CD4-positive, CD25-positive, alpha-beta regulatory T cell (primary cell): Measurements from ENCODE around the gene PGGHG. TPM values are rescaled to one million over a fixed set of nuclear protein-coding genes. Genes with fewer than 3 reads are reported as not detected.

ENCODE experiments used
- ATAC-seq, 2 donors: fragments of 150-1000 bp; cut with Tn5 transposase; one replicate each; pipeline ENCODE4 v1.10.0; 2021; ENCODE audit warnings: low read depth in 2 of 2, moderate number of reproducible peaks in 2 of 2, moderate library complexity in 1 of 2
- DNase-seq, 3 donors: peaks; one replicate each; pipeline versions ENCODE4 v3.0.0 to v3.0.0-alpha.2; 2012 to 2022; ENCODE audit warnings: mixed read lengths in 1 of 3
- H3K27ac ChIP-seq: one replicate; pipeline ENCODE4 v1.7.0; 2013; ENCODE audit warnings: mild to moderate bottlenecking, low read length; ENCODE audit not compliant: insufficient read depth, poor library complexity, severe bottlenecking
- H3K27me3 ChIP-seq: one replicate; pipeline ENCODE4 v1.7.0; 2013; ENCODE audit warnings: low read length; ENCODE audit not compliant: control insufficient read depth, insufficient read depth
- H3K36me3 ChIP-seq: one replicate; pipeline ENCODE4 v1.7.0; 2013; ENCODE audit warnings: mild to moderate bottlenecking, low read length, moderate library complexity; ENCODE audit not compliant: control insufficient read depth, insufficient read depth
- H3K4me1 ChIP-seq: 2 replicates; pipeline ENCODE4 v1.7.0; 2013; ENCODE audit warnings: mild to moderate bottlenecking, low read length; ENCODE audit not compliant: insufficient read depth, control insufficient read depth, poor library complexity, severe bottlenecking
- H3K4me3 ChIP-seq: one replicate; pipeline ENCODE4 v1.7.0; 2013; ENCODE audit warnings: low read depth, mild to moderate bottlenecking, low read length, moderate library complexity
- H3K9me3 ChIP-seq, 2 experiments: 1 replicate in 1 of 2; 2 replicates in 1 of 2; pipeline ENCODE4 v1.7.0; 2013; ENCODE audit warnings: low read length in 2 of 2, mild to moderate bottlenecking in 1 of 2, moderate library complexity in 1 of 2; ENCODE audit not compliant: control insufficient read depth in 2 of 2
- H3K27ac Mint-ChIP-seq, 3 donors: one replicate each; pipeline ENCODE4 v1.8.0; 2020 to 2022; ENCODE audit warnings: mild to moderate bottlenecking in 3 of 3, mixed read lengths in 3 of 3, moderate library complexity in 2 of 3
- H3K27me3 Mint-ChIP-seq: one replicate; pipeline ENCODE4 v1.8.0; 2022; ENCODE audit warnings: mild to moderate bottlenecking, mixed read lengths
- H3K36me3 Mint-ChIP-seq: one replicate; pipeline ENCODE4 v1.8.0; 2020; ENCODE audit warnings: mixed read lengths
- H3K4me1 Mint-ChIP-seq, 4 donors: one replicate each; pipeline ENCODE4 v1.8.0; 2020 to 2022; ENCODE audit warnings: mixed read lengths in 4 of 4, mild to moderate bottlenecking in 1 of 4
- H3K4me3 Mint-ChIP-seq, 4 donors: one replicate each; pipeline ENCODE4 v1.8.0; 2020 to 2022; ENCODE audit warnings: mild to moderate bottlenecking in 4 of 4, mixed read lengths in 4 of 4, moderate library complexity in 3 of 4
- H3K9me3 Mint-ChIP-seq, 7 donors: one replicate each; pipeline ENCODE4 v1.8.0; 2020 to 2022; ENCODE audit warnings: mixed read lengths in 7 of 7, mild to moderate bottlenecking in 3 of 7, moderate library complexity in 2 of 7
- polyA plus RNA-seq, 4 donors: library from polyadenylated mRNA; unstranded; fragments of 300-500 nt; fragmentation: Illumina TruSeq; gene quantifications; one replicate each; pipeline ENCODE4 v1.2.3, GENCODE V29; 2021
- total RNA-seq: library from RNA; stranded (reverse); gene quantifications from one replicate; pipeline ENCODE4 v1.2.3, GENCODE V29; 2022

PGGHG gene
- total and polyA plus RNA-seq, 5 donors from 2014 or later = 1.5 to 188 (median 2.9) TPM

DNA sequence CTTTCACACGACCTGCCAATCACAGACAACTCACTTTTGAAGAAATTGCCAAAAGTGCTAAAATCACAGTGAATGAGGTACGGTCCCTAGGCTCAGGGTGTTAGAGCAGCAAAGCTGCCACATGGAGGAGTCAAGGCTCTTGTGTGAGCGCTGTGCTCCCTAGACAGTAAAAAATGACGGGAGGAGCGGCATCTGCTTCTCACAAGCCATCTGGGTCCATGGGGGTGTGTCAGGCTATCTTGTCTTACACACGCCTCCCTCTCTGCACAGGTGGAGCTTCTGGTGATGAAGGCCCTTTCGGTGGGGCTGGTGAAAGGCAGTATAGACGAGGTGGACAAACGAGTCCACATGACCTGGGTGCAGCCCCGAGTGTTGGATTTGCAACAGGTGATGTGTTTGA is 37.4 kb upstream of the PGGHG start:
- no peak for ATAC-seq
- Mint-ChIP-seq H3K4me3 (no peak overlapping the region), H3K36me3 (peaks cover 40% of the 10 kb centered on the region), H3K27me3 (no peaks in the 10 kb centered on the region), H3K9me3 (peaks cover 0 to 1% (median 0%) of the 10 kb centered on the region in 7 donors), H3K4me1 (peaks cover 0 to 10% (median 4%) of the 10 kb centered on the region in 4 donors), H3K27ac (no peak overlapping the region)
- no peak overlapping the region for H3K27ac ChIP-seq
- peaks cover 3% of the 10 kb centered on the region for H3K4me1 ChIP-seq
- H3K36me3 ChIP-seq = peaks cover 65% of the 10 kb centered on the region
- DNase-seq = no peak
- H3K4me3 ChIP-seq = no peak overlapping the region
- H3K27me3 ChIP-seq = no peaks in the 10 kb centered on the region
- H3K9me3 ChIP-seq = no peaks in the 10 kb centered on the region

DNA sequence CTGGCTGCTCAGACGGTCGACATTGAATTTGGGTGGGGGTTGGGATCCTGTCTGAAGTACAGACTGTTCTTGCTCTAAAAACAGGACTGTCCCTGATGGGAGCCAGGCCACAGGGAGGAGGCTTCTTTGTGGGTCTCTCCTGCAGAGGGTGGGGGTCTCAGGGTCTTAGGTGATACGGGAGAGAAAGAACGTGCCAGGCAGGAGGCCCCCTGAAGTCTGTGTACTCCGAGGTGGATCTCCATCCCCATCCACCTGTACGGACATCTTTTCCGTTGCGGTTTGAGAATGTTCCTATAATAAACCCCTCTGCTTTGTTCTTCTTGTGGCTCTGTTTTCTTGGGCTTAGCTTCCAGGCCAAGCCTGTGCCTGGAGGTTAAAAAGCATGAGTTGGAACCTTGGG is 36.3 kb upstream of the PGGHG start:
- Mint-ChIP-seq H3K9me3 (no peaks in the 10 kb centered on the region), H3K27me3 (no peaks in the 10 kb centered on the region), H3K36me3 (peaks cover 36% of the 10 kb centered on the region), H3K4me1 (peaks cover 0 to 10% (median 3%) of the 10 kb centered on the region in 4 donors), H3K27ac (no peak overlapping the region), H3K4me3 (no peak overlapping the region)
- Histone ChIP-seq H3K9me3 (no peaks in the 10 kb centered on the region), H3K4me1 (peaks cover 3% of the 10 kb centered on the region), H3K4me3 (no peak overlapping the region), H3K27me3 (no peaks in the 10 kb centered on the region), H3K36me3 (peaks cover 54% of the 10 kb centered on the region), H3K27ac (no peak overlapping the region)
- no peak for ATAC-seq
- DNase-seq = no peak

DNA sequence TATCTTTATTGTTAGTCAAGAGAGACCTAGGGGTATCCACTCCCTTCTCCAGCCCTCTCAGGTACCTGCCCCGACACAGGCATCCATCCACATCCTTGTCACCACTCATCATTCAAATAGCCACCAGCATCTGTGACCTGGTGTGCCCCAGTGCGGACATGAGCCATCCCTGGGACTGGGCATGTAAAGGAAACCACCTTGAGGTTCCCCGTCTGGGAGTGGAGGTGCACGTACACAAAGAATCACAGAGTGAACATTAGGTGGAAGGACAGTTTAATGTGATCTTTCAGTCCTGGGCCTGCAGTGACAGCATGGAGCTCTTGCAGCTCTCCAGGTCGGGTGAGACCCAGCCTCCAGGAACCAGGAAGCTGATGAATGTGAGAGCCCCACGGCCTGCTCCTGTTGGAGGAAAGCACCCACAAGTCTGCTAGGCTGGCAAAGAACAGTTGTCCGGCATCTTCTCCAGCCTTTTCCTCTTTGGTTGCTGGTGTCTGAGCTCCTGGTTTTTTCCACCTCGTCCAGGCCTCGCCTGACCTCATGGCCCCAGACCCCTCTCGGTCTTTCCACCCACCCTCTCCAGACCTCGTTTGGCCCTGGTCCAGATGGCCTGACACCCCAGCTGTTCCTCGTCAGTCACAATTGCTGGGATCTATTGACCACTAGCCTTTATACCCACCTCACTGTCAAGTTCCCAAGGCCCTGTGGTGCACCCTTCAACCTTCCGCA is 35.6 kb upstream of the PGGHG start:
- no peak for DNase-seq
- Mint-ChIP-seq H3K9me3 (no peaks in the 10 kb centered on the region), H3K36me3 (peaks cover 30% of the 10 kb centered on the region), H3K27ac (no peak overlapping the region), H3K4me3 (no peak overlapping the region), H3K4me1 (peaks cover 0 to 10% (median 3%) of the 10 kb centered on the region in 4 donors), H3K27me3 (no peaks in the 10 kb centered on the region)
- no peak for ATAC-seq
- H3K9me3 ChIP-seq = no peaks in the 10 kb centered on the region
- H3K27me3 ChIP-seq = no peaks in the 10 kb centered on the region
- peaks cover 48% of the 10 kb centered on the region for H3K36me3 ChIP-seq
- H3K27ac ChIP-seq = no peak overlapping the region
- H3K4me1 ChIP-seq = peaks cover 3% of the 10 kb centered on the region
- H3K4me3 ChIP-seq = no peak overlapping the region

DNA sequence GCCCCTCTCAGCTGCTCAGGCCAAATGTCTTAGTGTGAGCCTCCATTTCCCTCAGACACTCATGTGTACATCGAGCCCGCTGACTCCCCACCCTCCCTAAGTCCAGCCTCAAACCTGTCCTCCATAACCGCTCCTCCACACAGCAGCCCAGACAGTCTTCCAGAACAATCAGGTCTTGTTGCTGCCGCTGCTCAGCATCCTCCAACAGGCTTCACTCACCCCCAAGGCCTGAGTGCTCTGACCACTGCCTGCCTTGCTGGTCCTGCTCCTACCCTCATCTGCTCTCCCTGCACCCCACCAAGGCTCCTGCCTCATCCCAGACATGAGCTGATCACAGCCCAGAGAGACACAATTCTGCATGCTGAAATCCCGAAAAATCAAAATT is 35.0 kb upstream of the PGGHG start:
- H3K9me3 ChIP-seq = no peaks in the 10 kb centered on the region
- no peaks in the 10 kb centered on the region for H3K27me3 Mint-ChIP-seq
- peaks cover 26% of the 10 kb centered on the region for H3K36me3 Mint-ChIP-seq
- ATAC-seq (no peak), DNase-seq (no peak)
- H3K4me1 ChIP-seq = peaks cover 3% of the 10 kb centered on the region
- H3K27ac ChIP-seq = no peak overlapping the region
- H3K4me3 Mint-ChIP-seq = no peak overlapping the region
- H3K27ac Mint-ChIP-seq = peak overlapping the region in 1 of 3 donors; percentile 51
- H3K4me1 Mint-ChIP-seq = peaks cover 0 to 10% (median 3%) of the 10 kb centered on the region in 4 donors
- H3K36me3 ChIP-seq = peaks cover 42% of the 10 kb centered on the region
- no peak overlapping the region for H3K4me3 ChIP-seq
- H3K27me3 ChIP-seq = no peaks in the 10 kb centered on the region
- H3K9me3 Mint-ChIP-seq = no peaks in the 10 kb centered on the region

DNA sequence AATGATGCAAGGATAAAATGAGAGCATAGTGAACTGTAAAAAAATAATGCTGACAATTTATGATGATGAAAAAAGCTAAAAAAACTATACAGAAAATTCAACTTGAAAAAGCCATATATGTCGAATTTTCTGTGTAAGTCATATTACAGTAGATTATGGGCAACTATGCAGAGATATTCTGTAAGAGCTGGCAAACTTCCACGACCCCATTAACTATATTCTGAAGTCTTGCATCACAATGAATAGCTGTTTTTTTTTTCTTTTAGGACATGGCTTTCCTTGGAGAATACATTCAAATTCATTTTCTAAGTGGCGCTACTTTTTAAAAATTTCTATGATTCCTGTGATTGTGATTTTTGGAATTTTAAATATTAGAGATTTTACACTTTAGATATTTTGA is 33.8 kb upstream of the PGGHG start:
- ATAC-seq = no peak
- peaks cover 0 to 9% (median 3%) of the 10 kb centered on the region in 4 donors for H3K4me1 Mint-ChIP-seq
- H3K27ac ChIP-seq = no peak overlapping the region
- H3K36me3 Mint-ChIP-seq = peaks cover 22% of the 10 kb centered on the region
- no peak overlapping the region for H3K4me3 ChIP-seq
- peaks cover 5% of the 10 kb centered on the region for H3K27me3 Mint-ChIP-seq
- H3K4me1 ChIP-seq = peaks cover 3% of the 10 kb centered on the region
- DNase-seq = no peak
- peaks cover 30% of the 10 kb centered on the region for H3K36me3 ChIP-seq
- no peaks in the 10 kb centered on the region for H3K9me3 Mint-ChIP-seq
- H3K27me3 ChIP-seq = no peaks in the 10 kb centered on the region
- no peak overlapping the region for H3K27ac Mint-ChIP-seq
- no peaks in the 10 kb centered on the region for H3K9me3 ChIP-seq
- H3K4me3 Mint-ChIP-seq = no peak overlapping the region

DNA sequence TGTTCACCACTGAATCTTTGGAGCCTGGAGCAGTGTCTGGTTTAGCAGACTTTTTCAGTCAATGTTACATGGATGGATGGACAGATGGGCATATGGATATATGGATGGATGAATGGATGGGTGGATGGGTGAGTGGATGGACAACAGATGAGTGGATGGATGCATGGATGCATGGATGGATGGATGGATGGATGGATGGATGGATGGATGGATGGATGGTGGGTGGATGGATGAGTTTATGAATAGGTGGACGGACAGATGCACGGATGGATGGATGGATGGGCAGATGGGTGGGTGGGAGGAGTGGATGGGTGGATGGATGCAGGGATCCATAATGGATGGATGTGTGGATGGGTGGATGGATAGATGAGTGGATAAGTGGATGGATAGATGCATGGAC is 33.1 kb upstream of the PGGHG start:
- H3K27ac Mint-ChIP-seq = peak overlapping the region in 1 of 3 donors; percentile 11
- no peaks in the 10 kb centered on the region for H3K9me3 ChIP-seq
- peaks cover 17% of the 10 kb centered on the region for H3K36me3 Mint-ChIP-seq
- DNase-seq (no peak), ATAC-seq (no peak)
- no peak overlapping the region for H3K4me3 ChIP-seq
- H3K4me1 ChIP-seq = peaks cover 2% of the 10 kb centered on the region
- H3K4me3 Mint-ChIP-seq = no peak overlapping the region
- peaks cover 8% of the 10 kb centered on the region for H3K27me3 Mint-ChIP-seq
- H3K27ac ChIP-seq = no peak overlapping the region
- peaks cover 24% of the 10 kb centered on the region for H3K36me3 ChIP-seq
- peaks cover 0 to 6% (median 2%) of the 10 kb centered on the region in 4 donors for H3K4me1 Mint-ChIP-seq
- no peaks in the 10 kb centered on the region for H3K27me3 ChIP-seq
- H3K9me3 Mint-ChIP-seq = no peaks in the 10 kb centered on the region

DNA sequence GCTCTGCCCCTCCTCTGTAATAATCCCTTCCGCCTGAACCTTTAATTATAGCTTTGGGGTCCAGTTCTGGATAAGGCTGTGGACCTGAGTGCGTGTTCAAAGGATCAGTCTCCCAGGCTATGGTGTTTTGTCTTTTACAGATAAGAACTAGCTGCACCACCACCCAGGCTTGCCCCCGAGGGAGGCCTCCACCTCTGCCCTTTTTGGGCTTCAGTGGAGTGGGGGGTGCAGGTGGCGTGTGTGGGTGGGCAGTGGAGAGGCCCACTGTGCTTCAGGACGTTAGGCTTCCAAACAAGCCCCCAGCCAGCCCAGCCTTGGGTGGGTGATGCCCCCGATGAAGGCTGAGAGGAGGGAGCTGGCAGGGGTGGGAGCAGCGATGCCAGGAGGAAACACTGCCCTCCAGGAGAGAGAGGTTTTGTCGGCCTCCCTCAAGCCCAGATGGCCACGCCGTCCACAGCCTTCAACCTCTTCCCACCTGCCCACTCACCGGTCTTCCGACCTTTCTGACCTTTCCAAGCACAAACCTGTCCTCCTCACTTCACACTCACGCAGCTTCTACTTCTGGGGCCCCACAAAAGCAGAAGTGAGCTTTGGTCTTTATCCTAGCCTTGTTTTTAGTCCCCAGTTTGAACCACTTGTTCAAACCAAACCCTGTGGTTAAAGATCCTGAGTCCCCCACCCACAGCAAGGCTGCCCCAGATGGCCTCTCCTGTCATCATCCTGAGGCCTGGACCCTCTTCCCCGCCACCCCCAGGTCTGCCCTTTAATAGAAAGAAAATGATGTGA is 31.8 kb upstream of the PGGHG start:
- H3K4me3 ChIP-seq = no peak overlapping the region
- H3K9me3 ChIP-seq = no peaks in the 10 kb centered on the region
- H3K27me3 ChIP-seq = no peaks in the 10 kb centered on the region
- no peak for DNase-seq
- H3K4me1 ChIP-seq = no peaks in the 10 kb centered on the region
- Mint-ChIP-seq H3K4me1 (peaks cover 0 to 3% (median 0%) of the 10 kb centered on the region in 4 donors), H3K36me3 (peaks cover 9% of the 10 kb centered on the region), H3K4me3 (no peak overlapping the region), H3K27me3 (peaks cover 8% of the 10 kb centered on the region), H3K9me3 (no peaks in the 10 kb centered on the region), H3K27ac (no peak overlapping the region)
- ATAC-seq = no peak
- H3K27ac ChIP-seq = no peak overlapping the region
- H3K36me3 ChIP-seq = peaks cover 14% of the 10 kb centered on the region
